ENCODE measurements around the gene NCAPG2. TPM values are rescaled to one million over a fixed set of nuclear protein-coding genes. Genes with fewer than 3 reads are reported as not detected.

NCAPG2 gene
- total and polyA plus RNA-seq, 3 donors from 2014 or later: 30.2 to 53.9 (median 34.0) TPM

DNA sequence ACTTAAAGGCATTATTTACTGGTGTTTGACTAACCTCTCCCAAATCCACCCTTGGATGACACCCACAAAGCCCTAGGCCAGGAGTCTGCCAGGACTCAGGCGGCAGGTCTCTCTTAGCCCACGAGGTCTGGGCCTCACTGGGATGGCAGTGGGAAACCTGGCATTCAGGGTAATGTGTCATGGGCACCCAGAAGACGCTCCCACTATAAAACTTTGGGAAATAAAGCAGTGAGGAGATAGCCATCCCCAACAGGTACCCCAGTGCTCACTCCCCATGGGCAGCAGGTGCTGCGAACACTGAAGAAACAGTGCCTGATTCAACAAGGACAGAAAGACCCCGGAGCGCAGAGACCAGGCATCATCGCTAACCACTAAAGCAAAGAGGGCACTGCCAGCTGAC lies 102.6 kb downstream of the NCAPG2 start:
- intact Hi-C loops (cut with DNase I; ENCODE audit: low total_unique reads): no loop called here
- 93 to 97% methylated on average over 5 to 7 of the region's 7 CpGs for WGBS, 2 donors
- H3K36me3 ChIP-seq (ENCODE audit: low read depth, missing control alignments): no peaks in the 10 kb centered on the region
- TF ChIP-seq CTCF (IDR thresholded peaks at IDR 0.05) (no peak), POLR2A (IDR thresholded peaks at IDR 0.05) (no peak)
- no peak for DNase-seq
- H3K27me3 ChIP-seq: no peaks in the 10 kb centered on the region
- no peak overlapping the region for H3K4me3 ChIP-seq
- no peak overlapping the region for H3K27ac ChIP-seq
- no peaks in the 10 kb centered on the region for H3K4me1 ChIP-seq
- H3K9me3 ChIP-seq: no peaks in the 10 kb centered on the region

- Histone ChIP-seq H3K4me1 (no peaks in the 10 kb centered on the region), H3K36me3 (ENCODE audit: low read depth, missing control alignments) (no peaks in the 10 kb centered on the region), H3K9me3 (no peaks in the 10 kb centered on the region), H3K27me3 (no peaks in the 10 kb centered on the region), H3K27ac (no peak overlapping the region), H3K4me3 (no peak overlapping the region)
- intact Hi-C loops (cut with DNase I; ENCODE audit: low total_unique reads): no loop called here
- DNase-seq: no peak
- 77 to 85% methylated on average over 1 of the region's 1 CpG for WGBS, 2 donors
- TF ChIP-seq CTCF (IDR thresholded peaks at IDR 0.05) (no peak), POLR2A (IDR thresholded peaks at IDR 0.05) (no peak)
Measured at GRCh38 chr7:158601090-158601489, 103.5 kb downstream of the NCAPG2 start.

GRCh38 chr7:158596745-158597144 lies 107.9 kb downstream of the NCAPG2 start:
- Histone ChIP-seq H3K27ac (no peak overlapping the region), H3K9me3 (no peaks in the 10 kb centered on the region), H3K4me3 (no peak overlapping the region), H3K27me3 (no peaks in the 10 kb centered on the region), H3K4me1 (no peaks in the 10 kb centered on the region), H3K36me3 (ENCODE audit: low read depth, missing control alignments) (no peaks in the 10 kb centered on the region)
- WGBS, 2 donors: 78 to 92% methylated on average over 2 to 4 of the region's 4 CpGs
- intact Hi-C loops (cut with DNase I; ENCODE audit: low total_unique reads): no loop called here
- no peak for DNase-seq
- TF ChIP-seq POLR2A (IDR thresholded peaks at IDR 0.05) (no peak), CTCF (IDR thresholded peaks at IDR 0.05) (no peak)

DNA sequence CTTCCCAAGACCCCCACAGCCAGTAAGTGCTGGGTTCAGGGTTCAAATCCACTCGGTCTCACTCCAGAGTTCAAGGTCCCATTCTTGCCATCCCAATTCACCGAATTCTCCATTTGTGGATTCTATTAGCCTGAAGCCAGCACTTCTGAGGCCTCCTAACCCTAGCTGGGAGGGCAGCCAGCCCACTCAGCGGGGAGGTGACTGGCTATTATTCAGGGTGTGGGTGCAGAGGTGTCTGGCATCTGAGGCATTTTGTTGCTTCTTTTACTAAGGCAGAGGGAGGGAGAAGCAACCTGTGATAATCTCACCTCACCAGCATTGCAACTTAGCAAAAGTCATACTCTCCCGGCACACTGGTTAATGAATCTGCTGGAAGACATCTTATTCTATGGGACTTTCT lies 108.3 kb downstream of the NCAPG2 start:
- Histone ChIP-seq H3K4me3 (no peak overlapping the region), H3K9me3 (no peaks in the 10 kb centered on the region), H3K27ac (no peak overlapping the region), H3K27me3 (no peaks in the 10 kb centered on the region), H3K4me1 (no peaks in the 10 kb centered on the region), H3K36me3 (ENCODE audit: low read depth, missing control alignments) (no peaks in the 10 kb centered on the region)
- DNase-seq: no peak
- 80 to 89% methylated on average over 4 of the region's 4 CpGs for WGBS, 2 donors
- intact Hi-C loops (cut with DNase I; ENCODE audit: low total_unique reads): no loop called here
- TF ChIP-seq POLR2A (IDR thresholded peaks at IDR 0.05) (no peak), CTCF (IDR thresholded peaks at IDR 0.05) (no peak)

GRCh38 chr7:158595068-158595467 lies 109.5 kb downstream of the NCAPG2 start:
- no peak for DNase-seq
- H3K27me3 ChIP-seq: no peaks in the 10 kb centered on the region
- intact Hi-C loops (cut with DNase I; ENCODE audit: low total_unique reads): no loop called here
- no peaks in the 10 kb centered on the region for H3K4me1 ChIP-seq
- H3K9me3 ChIP-seq: no peaks in the 10 kb centered on the region
- H3K4me3 ChIP-seq: no peak overlapping the region
- 61 to 70% methylated on average over 3 of the region's 3 CpGs for WGBS, 2 donors
- no peaks in the 10 kb centered on the region for H3K36me3 ChIP-seq (ENCODE audit: low read depth, missing control alignments)
- no peak overlapping the region for H3K27ac ChIP-seq
- TF ChIP-seq POLR2A (IDR thresholded peaks at IDR 0.05): no peak
- no peak for TF ChIP-seq CTCF (IDR thresholded peaks at IDR 0.05)
